ENCODE measurements around the gene ACACA.

ACACA gene

DNA sequence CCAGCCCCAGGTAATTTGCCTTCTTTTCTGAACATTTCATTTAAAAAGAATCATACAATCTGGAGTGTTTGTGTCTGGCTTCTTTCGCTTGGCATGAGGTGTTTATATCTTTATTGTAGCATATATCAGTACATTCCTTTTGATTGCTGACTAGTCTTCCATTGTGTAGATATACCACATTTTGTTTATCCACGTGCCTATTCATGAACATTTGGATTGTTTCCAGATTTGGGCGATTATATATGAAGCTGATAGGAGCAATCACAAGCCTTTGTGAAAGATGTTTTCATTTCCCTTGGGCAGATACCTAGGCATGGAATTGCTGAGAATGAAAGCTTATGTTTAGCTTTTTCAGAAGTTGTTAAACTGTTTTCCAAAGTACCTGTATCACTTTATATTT lies 337.5 kb downstream of the ACACA start:
- DNase-seq (ENCODE audit: low read depth in 3 of 3): no peak

DNA sequence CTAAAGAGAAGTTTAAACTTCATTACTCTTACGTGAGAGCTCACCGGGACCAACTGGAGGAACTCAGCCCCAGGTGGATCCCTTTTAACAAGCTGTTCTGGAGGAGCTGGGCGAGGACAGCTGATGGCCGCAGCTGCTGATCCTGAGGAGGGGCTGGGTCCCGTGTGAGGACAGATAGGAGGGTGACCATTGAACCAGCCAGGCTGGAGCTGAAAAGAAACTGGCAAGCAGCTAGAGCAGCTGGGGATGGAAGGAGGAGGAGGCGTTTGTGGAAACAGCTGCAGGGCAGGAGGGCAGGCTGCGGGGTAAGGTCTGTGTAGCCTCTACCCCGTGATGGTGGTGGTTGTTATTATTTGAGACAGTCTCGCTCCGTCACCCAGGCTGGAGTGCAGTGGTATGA lies 338.4 kb downstream of the ACACA start:
- no peak for DNase-seq (ENCODE audit: low read depth in 3 of 3)

DNA sequence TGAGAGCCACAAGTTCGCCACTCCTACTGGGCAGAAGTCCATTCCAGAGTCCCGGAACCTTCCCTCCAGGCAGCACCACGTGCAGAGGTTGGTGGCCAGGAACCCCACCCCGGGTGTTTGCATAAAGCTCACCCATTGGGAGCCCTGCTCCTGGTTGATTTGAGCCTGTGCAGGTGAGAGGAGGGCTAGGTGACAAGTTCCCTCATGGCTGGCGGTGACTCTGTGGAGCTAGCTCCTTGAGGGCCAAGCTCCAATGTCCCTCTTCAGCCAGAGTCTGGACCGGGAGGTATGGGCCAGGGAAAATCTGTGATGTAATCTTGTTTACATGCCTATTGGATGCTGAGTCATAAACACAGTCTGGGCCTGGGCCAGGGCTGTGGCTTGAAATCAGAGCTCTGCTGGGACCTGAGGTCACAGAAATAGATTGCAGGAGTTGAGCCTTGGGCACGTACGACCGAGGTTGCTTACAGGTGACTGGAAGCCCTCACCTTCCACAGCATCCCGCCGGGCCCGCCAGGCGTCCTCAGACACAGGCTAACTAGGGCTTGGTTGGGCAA lies 339.0 kb downstream of the ACACA start:
- DNase-seq (ENCODE audit: low read depth in 3 of 3): no peak

DNA sequence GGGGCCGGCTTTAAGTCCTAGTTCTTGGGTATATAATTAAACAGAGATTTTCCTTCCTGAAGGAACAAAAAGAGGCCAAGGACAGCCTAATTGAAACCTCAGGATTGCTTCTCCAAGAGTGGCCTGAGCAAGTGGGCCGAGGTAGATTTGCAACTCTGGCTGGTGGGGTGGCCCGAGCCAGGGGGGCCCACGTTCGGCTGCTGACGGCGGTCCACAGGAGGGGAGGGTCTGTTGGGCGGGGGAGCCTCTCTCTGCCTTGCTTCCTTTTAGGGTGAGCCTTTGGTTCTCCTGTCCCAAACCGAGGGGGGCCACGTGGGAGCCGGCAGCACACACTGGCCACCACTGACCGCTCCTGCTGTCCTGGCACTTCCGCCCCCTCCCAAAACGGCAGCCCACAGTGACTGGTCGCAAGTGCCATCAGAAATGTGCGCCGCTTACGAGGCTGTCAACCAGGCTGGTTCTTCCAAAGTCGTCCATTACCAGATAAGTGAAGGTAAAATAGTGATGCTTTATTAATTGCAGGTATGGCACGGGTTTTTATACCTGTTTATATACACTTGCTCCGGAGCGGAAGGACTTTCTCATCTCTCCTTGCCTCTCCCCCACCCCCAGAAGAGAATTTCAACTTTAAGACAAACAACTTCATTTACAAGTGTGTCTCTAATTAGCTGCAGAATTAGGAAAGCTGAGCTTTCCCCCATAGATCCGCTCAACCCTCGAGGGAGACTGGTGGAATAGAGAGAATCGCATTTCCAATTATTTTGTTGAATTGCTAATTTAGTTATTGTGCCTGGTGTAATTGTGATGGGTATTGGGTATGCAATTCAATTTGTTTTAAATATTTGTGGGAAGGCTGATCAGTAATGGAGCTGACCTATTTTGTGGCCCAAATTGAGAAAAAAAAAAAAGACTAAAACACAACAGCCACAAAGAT lies 340.0 kb downstream of the ACACA start:
- DNase-seq (ENCODE audit: low read depth in 3 of 3): no peak

DNA sequence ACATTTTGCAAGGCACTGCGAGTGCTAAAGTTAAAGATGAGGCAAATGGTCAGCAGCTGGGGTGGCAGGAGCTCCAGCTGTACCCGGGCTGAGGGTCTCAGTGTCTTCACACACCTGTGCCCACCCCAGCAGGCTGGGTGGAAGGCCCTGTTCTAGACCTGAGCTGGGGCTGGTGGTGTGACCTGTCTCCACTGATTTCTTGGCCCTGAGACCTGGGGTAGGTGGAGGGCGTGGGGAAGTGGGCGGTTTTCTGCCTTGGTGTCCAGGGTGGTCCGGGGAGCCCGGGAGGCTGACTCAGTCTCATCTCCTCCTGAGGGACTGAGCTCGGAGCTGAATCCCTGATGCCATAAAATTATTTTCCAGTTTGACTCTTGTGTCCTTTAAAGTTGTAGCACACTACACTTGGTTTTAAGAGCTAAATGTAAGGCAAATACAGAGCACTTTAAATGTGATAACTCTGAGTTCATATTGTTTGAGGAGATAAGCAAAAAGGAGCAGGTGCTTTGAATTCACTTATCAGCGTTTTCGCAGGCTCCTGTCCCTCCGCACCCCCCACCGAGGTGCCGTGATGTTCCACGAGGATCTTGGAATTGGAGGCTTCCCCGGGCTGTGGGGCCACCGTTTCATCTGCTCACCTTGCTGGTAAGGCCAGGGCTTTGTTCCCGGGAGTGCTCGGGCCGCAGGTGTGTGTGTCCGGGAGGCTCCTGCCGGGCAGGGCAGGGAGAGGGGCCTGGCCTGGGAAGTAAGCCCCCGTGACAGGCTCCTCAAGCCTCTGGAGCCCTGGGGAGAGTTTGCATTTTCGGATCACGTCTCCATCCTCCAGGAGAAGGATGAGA lies 340.9 kb downstream of the ACACA start:
- no peak for DNase-seq (ENCODE audit: low read depth in 3 of 3)

DNA sequence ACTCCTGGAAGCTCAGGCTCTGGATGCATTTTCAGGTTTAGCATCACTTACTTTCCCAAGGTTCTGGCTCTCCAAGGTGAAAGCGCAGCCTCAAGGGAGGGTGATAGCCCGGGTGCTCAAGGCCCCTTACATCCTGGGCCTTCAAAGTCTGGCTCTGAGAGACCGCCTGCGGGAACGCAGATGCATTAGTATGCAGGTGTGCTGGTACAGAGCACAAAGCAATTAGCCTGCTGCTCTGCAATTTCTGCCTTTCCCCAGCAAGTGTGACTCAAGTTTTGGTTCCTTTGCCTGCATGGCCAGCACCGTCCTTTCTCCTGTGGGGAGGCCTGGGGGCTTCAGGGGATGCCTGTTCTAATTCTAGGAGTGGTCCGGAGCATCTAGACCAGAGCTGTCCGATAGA lies 341.7 kb downstream of the ACACA start:
- DNase-seq (ENCODE audit: low read depth in 3 of 3): no peak

DNA sequence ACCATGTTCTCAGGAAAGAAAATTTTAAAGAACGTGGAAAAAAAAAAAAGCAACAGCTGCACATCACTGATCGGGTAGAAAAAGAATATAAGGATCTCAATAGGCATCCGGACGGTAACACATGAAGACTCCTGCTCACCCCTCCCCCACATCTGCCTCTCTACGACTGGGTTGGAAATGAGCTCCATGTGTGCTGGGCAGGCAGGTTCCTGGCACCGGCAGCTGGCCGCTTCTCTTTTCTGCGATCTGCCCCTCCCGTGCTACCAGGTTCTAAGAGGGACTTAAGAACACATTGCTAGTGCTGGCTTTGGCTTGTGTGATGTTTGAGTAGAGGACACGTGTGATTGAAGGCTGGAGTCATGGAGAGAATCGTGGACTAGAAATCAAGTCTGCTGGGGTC lies 342.4 kb downstream of the ACACA start:
- no peak for DNase-seq (ENCODE audit: low read depth in 3 of 3)

DNA sequence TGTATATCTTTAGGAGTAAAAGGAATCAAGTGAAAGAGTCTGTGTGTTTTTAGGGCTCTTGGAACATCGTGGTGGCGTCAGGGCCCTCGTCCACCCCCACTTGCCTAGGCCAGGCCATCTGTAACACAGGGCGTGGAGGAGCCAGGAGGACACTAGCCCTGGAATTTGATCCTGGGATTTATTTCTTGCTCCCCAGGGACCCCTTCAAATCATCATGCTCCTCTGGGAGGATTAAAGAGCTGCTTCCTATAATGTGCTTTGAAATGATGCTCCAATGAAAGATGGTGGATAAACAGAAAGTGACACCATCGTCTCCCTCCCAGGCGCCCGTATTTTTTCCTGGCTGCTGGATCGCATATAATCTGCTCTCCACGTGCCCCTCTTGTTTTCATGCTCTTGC lies 344.6 kb downstream of the ACACA start:
- DNase-seq (ENCODE audit: low read depth in 3 of 3): no peak

DNA sequence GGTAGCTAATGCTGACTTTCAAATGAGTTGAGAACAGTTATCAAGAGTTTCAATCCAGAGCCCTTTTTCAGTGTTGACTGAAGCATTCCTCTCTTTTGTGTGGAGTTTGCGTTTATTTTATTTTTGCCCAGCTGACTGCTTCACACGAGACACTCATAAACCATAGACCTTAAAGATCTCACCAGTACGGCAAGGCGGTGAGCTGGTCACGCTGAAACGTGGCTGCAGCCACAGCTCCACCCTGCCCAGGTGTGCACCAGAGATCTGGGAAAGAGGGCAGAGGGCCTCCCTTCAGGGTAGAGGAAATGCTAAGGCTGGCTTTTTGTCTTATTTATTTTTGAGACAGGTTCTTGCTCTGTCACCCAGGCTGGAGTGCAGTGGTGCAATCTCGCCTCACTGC lies 345.7 kb downstream of the ACACA start:
- no peak for DNase-seq (ENCODE audit: low read depth in 3 of 3)

DNA sequence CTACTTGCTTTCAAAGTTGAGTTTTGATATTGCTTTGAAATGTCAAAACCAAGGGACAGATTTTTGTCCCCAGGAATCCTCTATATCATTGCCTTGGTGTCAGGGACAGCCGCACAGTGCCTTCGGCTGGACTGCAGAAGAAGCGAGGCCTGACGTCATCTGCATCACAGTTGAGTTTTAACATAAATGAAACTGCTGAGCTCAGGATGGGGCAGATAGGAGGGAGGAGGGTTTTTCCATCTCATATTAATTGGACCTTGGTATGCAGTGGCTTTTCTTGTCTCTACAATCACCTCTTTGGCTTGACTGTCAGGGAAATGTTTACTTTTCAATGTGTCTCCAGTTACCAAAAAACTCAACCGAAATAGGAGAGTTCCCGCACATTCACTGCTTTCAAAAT lies 346.5 kb downstream of the ACACA start:
- DNase-seq (ENCODE audit: low read depth in 3 of 3): no peak

DNA sequence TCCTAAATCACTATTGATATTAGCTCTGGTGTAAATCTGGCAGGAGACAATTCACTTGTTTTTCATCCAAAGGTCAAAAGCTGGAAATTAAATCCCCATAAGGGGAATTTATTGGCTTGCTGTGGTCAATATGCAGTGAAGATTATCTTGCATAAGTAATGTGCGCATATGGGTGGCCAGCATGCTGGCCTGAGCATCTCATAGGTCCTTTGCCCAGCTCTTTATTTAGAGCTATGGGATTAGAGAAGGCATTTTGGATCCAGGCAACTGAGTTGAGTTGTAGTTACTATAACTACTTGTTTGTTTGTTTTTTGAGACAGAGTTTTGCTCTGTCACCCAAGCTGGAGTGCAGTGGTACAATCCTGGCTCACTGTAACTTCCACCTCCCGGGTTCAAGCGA lies 347.1 kb downstream of the ACACA start:
- DNase-seq (ENCODE audit: low read depth in 3 of 3): no peak

DNA sequence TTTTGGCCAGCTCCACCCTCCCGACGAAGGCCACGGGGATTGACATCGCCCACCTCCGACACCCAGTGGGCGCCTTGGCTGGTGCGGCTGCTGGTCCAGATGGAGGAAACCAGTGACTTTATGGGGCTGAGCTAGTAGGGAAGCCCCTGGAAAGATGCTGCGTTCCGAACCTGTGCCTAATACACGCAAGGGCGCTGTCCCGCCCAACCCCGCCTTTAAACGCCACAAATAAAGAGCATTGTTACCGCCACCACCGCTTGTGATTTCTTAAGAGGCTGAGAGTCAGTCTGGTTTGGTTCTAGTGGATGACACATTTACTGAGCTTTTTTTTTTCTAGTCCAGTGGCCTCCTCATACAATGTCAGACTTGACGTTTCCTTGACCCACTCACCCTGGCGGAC lies 350.0 kb downstream of the ACACA start:
- no peak for DNase-seq (ENCODE audit: low read depth in 3 of 3)

DNA sequence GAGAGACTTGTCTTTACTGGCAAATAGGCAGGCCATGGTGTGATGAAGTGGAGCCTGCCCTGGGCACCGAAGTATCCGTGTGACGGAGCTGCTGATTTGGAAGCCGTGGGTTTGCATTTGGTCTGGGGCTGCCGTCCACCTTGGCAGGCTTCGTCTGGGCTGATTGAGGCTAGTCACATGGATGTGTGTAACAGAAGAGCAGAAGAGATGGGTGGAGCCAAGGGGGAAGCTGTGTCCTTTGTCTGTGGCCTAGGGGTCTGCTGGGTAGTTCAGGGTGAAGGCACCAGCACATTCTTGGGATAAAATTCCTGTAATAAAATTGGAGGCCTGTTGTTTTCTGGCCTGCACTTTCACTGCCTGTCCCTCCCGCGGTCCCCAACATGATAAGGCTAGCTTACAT lies 351.7 kb downstream of the ACACA start:
- DNase-seq (ENCODE audit: low read depth in 3 of 3): no peak

DNA sequence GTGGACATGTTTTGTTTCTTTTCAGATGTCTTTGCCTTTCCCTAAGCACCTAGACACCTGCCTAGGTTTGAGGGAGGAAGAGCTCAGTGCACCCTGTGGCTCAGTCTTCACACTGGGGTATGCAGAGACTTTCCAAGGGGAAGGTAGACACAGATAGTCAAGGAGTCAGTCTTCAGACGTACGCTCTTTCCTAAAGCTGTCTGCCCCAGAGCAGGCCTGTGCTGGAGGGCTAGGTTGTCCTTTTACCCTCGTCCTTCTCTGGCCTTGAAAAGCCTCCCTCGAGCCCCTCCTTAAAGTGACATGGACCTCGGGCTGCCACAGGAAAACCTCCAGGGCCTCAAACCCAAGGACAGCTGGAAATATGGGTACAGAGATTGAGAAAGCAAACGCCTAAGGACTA lies 354.2 kb downstream of the ACACA start:
- DNase-seq (ENCODE audit: low read depth in 3 of 3): no peak

DNA sequence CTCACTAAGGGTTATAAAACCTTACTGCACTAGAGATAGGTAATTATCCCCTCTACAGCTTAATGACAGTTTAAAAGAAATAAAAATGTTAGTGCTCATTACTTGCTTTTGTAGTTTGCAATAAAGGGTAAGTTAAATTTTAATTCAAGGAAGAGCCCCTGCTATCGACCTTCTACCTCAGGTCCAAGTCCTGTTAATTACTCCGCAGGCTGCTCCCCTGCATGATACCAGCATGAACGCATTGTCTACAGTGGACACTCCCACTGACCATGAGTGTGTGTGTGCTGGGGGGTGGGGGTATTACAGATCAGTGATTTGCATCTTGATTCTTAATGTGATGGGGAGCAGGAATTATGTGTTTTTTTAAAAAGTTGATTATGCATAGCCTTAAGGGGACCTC lies 354.8 kb downstream of the ACACA start:
- no peak for DNase-seq (ENCODE audit: low read depth in 3 of 3)

DNA sequence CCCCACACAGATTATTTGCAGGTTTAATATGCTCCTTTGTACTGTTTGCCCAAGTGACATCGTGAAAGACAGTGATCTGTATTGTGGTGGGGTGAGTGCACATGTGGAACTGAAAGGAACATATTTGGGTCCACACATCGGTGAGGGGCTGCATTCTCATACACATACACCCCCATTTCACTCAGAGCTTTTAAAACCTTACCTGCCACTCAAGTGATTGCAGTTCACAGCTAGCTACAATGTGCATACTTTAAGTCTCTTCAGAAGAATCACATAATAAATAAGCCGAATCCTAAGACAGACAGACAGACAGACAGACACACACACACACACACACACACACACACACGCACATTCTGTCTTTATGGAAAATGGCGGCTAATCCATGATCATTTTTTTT lies 355.3 kb downstream of the ACACA start:
- DNase-seq (ENCODE audit: low read depth in 3 of 3): no peak

DNA sequence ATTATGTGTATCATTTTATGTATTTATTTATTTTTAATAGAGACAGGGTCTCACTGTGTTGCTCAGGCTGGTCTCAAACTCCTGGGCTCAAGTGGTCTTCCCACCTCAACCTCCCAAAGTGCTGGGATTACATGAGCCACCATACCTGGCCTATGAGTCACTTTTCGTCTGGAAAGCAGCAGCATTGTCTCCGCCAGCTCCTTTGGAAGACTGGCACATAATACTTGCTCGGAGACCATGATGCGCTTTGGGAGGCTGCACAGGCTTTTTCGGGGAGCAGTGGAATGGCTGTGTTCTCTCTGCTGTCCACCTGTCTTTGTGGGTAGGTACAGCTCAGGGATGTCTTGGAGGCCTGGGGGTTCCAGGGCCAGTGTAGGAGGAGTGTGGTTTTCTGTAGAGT lies 355.7 kb downstream of the ACACA start:
- no peak for DNase-seq (ENCODE audit: low read depth in 3 of 3)

DNA sequence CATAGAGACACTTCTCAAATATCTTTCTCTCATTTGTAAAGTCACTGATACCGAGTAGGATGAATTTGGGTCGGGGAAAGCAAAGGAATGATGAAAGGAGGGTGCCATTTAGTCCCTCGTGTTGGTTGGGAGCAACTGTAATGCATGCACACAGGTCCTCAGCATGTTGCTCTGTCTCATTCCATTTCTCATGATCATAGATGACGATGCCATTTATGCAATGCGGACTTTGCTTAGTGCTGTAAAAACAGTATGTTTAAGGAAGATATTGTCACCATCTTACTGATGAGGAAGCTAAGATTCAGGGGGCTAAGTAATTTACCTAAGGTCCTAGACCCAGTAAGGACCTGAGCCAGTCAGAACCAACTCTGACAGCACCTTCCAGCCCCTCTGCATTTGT lies 357.8 kb downstream of the ACACA start:
- no peak for DNase-seq (ENCODE audit: low read depth in 3 of 3)

DNA sequence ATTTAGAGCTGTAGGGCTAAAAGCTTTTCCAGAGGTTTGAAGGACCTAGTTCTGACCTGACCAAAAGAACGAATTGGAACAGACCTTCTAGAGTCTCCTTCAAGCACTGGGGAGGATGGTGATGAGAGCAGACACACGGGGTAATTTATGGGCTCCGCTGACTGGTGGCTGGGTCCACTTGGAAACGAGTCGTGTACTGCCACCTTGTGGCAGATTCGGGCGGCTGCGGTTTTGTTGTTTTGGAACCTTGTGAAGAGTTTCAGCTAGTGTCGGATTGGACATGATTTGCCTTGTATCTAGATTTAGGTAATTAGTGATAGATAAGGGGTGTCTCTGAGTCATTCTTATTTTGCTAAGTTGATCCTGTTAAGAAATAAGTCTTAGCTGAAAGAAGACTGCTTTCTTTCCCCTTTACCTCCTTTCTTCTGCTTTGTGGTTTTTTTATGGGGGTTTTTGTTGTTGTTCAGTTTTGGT lies 359.0 kb downstream of the ACACA start:
- DNase-seq (ENCODE audit: low read depth in 3 of 3): peak; percentile 59 to 72 (median 70)

DNA sequence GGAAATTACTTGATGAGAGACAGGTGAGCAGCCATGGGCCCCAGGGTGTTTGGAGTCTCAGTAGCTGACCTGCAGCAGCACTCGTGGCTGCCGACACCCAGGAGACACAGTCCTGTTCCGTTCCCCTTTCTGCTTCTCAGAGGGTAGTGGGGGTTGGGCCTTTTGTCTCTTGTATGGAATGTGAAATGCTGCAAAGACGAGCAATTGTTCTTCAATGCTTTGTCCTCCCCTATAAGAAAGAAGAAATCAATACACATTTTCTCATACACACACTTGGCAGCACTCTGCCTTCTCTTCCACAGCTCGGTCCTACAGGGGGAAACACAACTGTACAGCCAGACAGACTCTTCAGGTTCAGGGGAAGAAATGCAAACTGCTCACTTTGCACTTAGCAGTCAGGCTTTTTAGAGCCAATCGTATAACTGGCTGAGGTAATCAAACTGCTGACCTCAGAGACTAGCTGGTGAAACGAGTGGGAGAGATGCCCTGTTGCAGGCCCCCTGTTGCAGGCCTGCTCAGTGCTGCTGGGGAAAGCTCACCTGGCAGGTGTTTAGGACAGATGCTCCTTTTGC lies 361.2 kb downstream of the ACACA start:
- DNase-seq (ENCODE audit: low read depth in 3 of 3): no peak

DNA sequence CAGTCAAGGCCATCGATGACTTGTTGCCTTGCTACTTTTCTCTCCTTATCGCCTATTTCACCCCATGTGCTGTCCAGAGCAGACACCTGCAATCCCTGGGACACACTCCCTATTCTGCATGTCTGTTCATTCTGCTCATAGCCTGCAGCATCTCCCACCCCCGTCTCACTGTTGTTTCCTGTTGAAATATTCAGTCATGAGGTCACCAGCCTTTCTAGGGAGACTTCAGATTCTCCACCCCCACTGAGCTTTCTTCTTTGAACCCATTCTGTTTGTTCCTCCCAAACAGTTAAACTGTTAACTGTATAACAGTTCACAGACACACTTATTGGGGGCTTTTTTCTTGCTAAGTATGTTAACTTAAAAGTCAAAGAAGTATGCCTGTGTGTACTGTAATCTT lies 363.4 kb downstream of the ACACA start:
- no peak for DNase-seq (ENCODE audit: low read depth in 3 of 3)

DNA sequence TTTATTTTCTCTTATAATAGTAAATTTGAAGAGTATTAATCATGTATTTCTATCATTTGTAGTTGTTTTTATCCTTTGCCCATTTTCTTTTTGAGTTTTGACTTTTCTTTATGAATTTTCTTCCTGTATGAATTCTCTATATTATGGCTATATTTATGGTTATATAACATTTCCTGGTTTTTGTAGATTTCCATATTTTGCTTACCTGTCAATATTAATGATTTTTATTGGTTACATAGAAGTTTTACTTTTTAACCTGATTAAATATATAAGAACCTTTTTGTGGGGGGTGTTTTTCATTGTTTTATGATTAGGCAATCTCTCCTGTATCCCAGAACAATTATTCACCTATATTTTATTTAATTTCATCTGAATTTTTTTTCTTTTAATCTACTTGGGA lies 364.7 kb downstream of the ACACA start:
- no peak for DNase-seq (ENCODE audit: low read depth in 3 of 3)
